ENCODE measurements around the gene ERCC1.
A peak's percentile ranks its signal among the peaks of the same experiment; 100 is the strongest.
"Not testable (repeated sequence)": the region's sequence is repeated elsewhere in the genome, so short reads cannot be mapped to it uniquely, and the experiment has no call there.

The ERCC1 gene

DNA sequence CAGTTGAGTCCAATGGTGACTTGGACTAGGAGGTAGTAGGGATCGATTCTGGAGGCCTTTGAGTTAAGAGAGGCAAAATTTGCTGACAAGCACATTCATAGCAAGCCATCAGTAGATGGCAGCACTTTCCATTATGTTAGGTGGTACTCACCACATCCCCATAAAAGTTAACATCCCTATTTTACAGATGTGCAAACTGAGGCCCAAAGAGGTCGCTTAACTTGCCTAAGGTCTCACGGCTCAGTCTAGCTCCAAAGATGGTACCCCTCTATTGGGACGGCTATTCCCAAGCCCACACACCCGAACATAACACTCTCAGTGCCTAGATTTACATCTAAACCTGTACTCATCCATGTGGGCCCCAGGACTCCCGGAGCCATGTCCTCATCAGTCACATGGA lies 22.6 kb upstream of the ERCC1 start:
- Mint-ChIP-seq H3K4me3 (no peak overlapping the region), H3K27me3 (ENCODE audit: low read depth) (peaks cover under 1% of the 10 kb centered on the region), H3K27ac (peak overlapping the region; percentile 24), H3K36me3 (ENCODE audit: low read depth) (no peaks in the 10 kb centered on the region), H3K9me3 (no peaks in the 10 kb centered on the region), H3K4me1 (ENCODE audit: low read depth) (peaks cover 33% of the 10 kb centered on the region)

DNA sequence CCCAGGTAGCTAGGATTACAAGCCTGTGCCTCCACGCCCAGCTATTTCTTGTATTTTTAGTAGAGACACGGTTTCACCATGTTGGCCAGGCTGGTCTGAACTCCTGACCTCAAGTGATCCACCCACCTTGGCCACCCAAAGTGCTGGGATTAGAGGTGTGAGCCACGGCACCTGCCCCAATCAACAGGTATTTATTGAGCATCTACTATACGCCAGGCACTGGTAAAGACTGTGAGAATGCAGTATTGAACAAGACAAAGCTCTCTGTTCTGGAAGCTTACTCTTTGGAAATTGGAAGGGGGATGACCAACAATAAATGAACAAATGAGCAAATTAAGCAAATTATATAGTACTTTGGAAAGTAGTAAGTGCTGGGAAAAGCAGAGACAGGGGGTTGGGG lies 21.4 kb upstream of the ERCC1 start:
- no peak overlapping the region for H3K27ac Mint-ChIP-seq
- H3K36me3 Mint-ChIP-seq (ENCODE audit: low read depth): no peaks in the 10 kb centered on the region
- H3K27me3 Mint-ChIP-seq (ENCODE audit: low read depth): no peaks in the 10 kb centered on the region
- H3K4me3 Mint-ChIP-seq: no peak overlapping the region
- H3K9me3 Mint-ChIP-seq: no peaks in the 10 kb centered on the region
- H3K4me1 Mint-ChIP-seq (ENCODE audit: low read depth): peaks cover 35% of the 10 kb centered on the region

DNA sequence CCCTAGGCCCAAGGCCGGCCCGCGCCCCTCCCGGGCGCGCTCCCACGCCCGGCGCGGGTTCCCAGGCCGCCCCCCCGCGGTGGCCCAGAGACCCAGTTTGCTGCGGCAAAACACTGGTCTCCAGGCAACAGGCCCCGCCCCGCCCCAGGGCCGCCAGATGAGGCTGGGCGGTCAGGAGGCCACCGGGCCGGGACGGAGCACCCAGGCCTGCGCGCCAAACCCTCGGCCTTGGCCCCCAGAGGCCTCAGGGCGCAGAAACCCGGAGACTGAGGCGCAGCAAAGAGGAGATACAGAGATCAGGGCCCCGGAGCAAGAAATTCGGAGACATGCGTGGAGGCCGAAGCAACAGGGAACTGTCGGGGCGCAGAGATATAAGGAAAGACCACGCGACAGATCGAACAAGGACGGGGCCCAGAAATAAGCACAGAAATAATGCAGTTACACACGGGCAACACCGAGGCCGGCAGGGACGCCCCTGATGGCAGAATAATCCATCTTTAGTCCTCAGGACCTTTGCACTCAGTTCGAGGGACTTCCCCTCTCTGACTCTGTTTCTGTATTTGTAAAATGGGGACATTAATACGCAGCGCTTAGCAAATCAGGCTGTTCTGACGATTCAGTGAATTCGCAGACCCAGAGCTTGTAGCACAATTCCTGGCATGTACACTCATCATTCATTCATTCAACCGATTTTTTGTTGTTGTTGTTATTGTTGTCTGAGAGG lies 20.8 kb upstream of the ERCC1 start:
- Mint-ChIP-seq H3K27me3 (ENCODE audit: low read depth) (no peaks in the 10 kb centered on the region), H3K9me3 (no peaks in the 10 kb centered on the region), H3K27ac (no peak overlapping the region), H3K4me1 (ENCODE audit: low read depth) (peaks cover 31% of the 10 kb centered on the region), H3K36me3 (ENCODE audit: low read depth) (no peaks in the 10 kb centered on the region), H3K4me3 (peak overlapping the region; percentile 14)

DNA sequence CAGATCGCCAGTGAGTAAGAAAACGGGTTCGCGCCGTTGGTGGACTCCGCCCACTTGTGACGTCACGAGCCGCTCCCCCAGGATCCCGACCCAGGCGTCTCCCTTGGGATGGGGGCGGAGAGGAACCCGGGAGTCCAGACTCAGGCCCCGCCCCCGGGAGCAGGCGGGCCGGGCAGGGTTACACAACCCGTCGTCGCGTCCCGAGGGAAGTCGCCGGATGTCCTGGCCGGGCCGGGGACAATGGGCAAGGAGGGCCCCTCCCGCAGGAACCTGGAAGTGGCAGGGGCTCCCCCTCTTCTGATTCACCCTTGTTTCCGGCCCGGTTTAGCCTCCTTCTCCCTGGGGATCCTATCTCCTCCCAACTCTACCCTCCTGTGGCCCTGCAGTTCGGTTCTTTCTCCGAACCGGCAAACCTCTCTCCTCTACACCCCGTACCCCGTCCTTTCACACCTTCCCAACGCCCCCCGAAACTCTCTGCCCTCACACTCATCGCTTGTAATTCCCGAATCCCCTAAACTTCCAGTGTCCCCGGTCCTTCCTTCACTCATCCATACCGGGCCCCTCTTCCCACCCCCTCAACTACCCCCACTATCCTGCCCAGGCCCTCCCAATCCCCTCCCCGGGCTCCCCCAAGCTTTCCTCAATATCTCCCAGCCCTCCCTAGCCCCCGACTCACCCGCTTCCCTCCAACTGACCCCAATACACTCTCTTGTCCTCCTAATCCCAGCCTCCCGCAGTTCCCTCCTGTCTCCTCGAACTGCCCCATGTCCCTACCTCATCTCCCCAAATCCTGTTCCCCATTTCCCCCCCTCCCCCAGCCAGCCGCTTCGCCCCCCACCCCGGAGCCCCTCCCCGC lies 20.0 kb upstream of the ERCC1 start:
- H3K36me3 Mint-ChIP-seq (ENCODE audit: low read depth): no peaks in the 10 kb centered on the region
- H3K27me3 Mint-ChIP-seq (ENCODE audit: low read depth): no peaks in the 10 kb centered on the region
- H3K27ac Mint-ChIP-seq: peak overlapping the region; percentile 85
- peak overlapping the region; percentile 83 for H3K4me3 Mint-ChIP-seq
- peaks cover 27% of the 10 kb centered on the region for H3K4me1 Mint-ChIP-seq (ENCODE audit: low read depth)
- no peaks in the 10 kb centered on the region for H3K9me3 Mint-ChIP-seq

DNA sequence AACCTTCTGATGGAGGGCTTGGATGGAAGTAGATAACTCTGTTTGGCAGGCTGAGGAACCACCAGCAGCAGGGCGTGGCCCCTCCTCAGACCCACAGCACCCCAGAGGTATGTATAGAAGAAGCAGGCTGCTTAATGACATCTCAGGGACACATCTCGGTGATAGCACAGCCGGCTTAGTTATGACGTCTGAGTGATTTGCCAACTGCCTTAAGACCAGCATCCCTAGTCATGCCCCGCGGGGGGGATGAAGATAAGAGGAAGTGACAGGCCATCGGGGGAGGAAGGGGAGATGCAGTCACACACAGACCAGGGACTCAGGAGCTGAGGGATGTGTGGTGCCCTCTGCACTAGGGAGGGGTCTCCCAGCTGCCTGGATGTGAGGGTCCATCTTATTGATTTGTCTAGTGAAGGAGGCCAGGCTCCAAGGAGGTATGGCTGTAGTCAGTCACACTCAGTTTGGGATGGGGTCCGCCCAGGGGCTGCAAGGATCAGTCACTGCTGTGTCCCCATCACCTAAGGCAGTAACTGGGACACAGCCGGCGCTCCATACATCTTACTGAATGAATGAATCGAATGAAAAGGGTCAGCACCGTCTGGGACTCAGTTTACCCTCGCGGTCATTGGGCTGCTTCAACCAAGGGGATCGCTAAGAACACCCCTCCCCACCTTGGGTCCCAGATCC lies 19.2 kb upstream of the ERCC1 start:
- Mint-ChIP-seq H3K4me1 (ENCODE audit: low read depth) (peaks cover 27% of the 10 kb centered on the region), H3K36me3 (ENCODE audit: low read depth) (no peaks in the 10 kb centered on the region)

DNA sequence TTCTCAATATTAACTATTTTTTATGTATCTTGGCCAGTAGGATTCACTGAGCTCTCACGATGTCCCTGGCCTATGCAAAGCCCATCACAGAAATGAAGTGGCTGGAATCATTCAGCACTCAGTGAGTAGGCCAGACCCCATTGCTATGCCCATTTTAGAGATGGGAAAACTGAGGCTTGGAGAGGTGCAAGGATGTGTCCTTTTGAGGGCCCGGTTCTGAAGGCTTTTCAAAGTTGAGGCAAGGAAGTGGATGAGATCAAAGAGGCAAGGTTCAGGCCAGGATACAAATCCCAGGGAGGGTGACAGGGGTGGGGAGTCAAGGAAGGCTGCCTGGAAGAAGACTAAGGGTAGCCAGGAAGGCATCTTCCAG lies 18.7 kb upstream of the ERCC1 start:
- Mint-ChIP-seq H3K9me3 (no peaks in the 10 kb centered on the region), H3K4me3 (peak overlapping the region; percentile 63), H3K27ac (no peak overlapping the region), H3K27me3 (ENCODE audit: low read depth) (no peaks in the 10 kb centered on the region), H3K4me1 (ENCODE audit: low read depth) (peaks cover 25% of the 10 kb centered on the region), H3K36me3 (ENCODE audit: low read depth) (no peaks in the 10 kb centered on the region)

More for the DNA sequence above, 19.2 kb upstream of the ERCC1 start:
- peak overlapping the region; percentile 46 for H3K27ac Mint-ChIP-seq
- no peaks in the 10 kb centered on the region for H3K27me3 Mint-ChIP-seq (ENCODE audit: low read depth)
- H3K9me3 Mint-ChIP-seq: no peaks in the 10 kb centered on the region
- peak overlapping the region; percentile 63 for H3K4me3 Mint-ChIP-seq

DNA sequence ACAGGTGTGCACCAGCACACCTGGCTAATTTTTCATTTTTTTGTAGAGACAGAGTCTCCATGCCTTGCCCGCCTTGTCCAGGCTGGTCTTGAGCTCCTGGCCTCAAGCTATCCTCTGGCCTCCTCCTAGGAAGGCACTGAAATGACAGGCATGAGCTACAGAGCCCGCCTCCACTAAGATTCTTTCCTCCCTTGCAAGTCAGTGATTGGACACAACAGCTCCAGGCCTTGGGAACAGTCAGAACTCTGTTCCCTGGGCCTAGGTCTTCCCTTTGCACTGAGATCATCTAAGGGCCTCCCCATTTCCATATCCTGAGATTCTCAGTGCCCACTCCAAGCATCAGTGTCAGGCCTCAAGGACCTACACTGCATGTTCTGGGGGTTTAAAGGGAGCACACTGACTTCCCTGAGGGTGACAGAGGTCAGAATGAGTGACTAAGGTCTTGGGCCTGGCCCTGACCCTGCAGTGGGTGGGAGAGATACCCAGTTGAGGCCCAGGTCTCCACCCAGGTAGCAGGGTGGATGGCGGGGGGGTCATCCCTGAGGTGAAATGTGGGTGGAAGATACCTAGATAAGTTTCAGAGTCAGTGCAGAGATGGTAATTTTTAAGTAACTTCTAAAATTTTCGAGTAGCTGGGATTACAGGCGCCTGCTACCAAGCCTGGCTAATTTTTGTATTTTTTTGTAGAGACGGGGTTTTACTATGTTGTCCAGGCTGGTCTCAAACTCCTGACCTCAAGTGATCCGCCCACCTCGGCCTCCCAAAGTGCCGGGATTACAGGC lies 17.3 kb upstream of the ERCC1 start:
- Mint-ChIP-seq H3K4me1 (ENCODE audit: low read depth) (peaks cover 23% of the 10 kb centered on the region), H3K36me3 (ENCODE audit: low read depth) (no peaks in the 10 kb centered on the region)

DNA sequence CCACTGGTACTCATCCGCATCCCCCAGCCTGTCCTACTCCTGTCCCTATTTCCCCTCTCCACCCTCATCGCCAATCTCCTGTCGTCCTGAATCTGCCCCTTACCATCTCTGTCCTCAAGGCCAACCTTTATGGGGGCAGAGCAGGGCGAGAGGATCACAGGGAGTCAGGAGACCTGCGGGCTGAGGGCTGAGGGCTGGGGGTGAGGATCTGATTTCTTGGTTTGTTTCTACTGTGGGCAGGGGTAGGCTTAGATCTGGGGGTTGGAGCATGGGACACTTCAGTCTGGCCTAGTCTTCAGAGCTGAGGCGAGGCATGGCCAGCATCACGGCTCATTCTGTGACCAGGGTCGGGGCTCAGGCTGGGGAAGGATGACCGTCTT lies 16.5 kb upstream of the ERCC1 start:
- H3K27me3 Mint-ChIP-seq (ENCODE audit: low read depth): no peaks in the 10 kb centered on the region
- no peaks in the 10 kb centered on the region for H3K36me3 Mint-ChIP-seq (ENCODE audit: low read depth)
- peaks cover 23% of the 10 kb centered on the region for H3K4me1 Mint-ChIP-seq (ENCODE audit: low read depth)
- H3K4me3 Mint-ChIP-seq: peak overlapping the region; percentile 72
- H3K27ac Mint-ChIP-seq: peak overlapping the region; percentile 80
- H3K9me3 Mint-ChIP-seq: no peaks in the 10 kb centered on the region

More for the DNA sequence above, 17.3 kb upstream of the ERCC1 start:
- Mint-ChIP-seq H3K27ac (peak overlapping the region; percentile 80), H3K4me3 (peak overlapping the region; percentile 72), H3K27me3 (ENCODE audit: low read depth) (no peaks in the 10 kb centered on the region), H3K9me3 (no peaks in the 10 kb centered on the region)

DNA sequence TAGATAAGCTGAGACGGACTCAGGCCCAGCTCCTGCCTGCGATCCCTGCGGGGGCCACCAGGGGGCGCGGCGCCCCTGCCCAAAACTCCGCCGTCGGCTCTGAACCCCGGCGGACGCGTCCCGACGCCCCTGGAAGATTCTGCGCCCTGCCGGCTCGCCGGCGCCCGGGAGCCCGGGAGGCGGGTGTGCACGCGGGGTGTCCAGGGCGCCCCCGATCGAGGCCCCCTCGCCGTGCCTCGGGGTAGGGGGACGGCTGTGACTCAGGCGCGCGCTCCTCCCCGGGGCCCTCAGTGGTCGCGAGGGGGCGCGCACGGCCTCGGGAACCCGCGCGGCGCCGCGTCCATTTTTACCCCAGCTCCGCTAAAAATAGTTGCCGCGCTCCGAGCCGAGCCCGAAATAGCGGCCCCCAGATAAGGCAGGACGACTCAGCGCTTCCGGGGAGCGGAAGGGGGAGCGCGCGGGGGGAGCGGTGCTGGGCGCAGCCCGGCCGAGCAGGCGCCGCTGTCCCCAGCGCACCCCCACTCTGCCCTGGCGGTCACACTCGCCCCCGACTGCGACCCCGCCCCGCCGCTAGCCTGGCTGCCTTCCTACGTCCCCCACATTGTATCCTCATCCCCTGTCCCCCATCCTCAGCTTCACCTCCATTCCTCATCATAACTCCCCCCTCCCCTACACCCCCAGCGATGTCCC lies 16.0 kb upstream of the ERCC1 start:
- Mint-ChIP-seq H3K9me3 (no peaks in the 10 kb centered on the region), H3K27ac (peak overlapping the region; percentile 80), H3K27me3 (ENCODE audit: low read depth) (no peaks in the 10 kb centered on the region), H3K4me3 (peak overlapping the region; percentile 72), H3K36me3 (ENCODE audit: low read depth) (no peaks in the 10 kb centered on the region), H3K4me1 (ENCODE audit: low read depth) (peaks cover 23% of the 10 kb centered on the region)

DNA sequence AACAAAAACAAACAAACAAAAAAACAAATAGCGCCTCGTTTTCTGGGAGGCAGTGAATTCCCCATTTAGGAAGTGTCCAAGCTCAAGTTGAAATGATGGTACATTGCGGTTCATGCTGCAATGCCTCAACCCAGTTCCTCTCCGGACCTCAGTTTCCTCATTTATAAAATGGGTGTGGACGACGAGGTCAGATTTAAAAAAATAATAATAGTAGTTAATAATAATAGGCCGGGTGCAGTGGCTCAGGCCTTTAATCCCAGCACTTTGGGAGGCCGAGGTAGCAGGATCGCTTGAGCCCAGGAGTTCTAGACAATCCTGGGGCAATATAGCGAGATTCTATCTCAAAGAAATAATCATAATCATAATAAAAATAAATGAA lies 15.5 kb upstream of the ERCC1 start:
- Mint-ChIP-seq H3K9me3 (no peaks in the 10 kb centered on the region), H3K36me3 (ENCODE audit: low read depth) (no peaks in the 10 kb centered on the region), H3K4me1 (ENCODE audit: low read depth) (peaks cover 23% of the 10 kb centered on the region), H3K27ac (no peak overlapping the region), H3K4me3 (no peak overlapping the region), H3K27me3 (ENCODE audit: low read depth) (no peaks in the 10 kb centered on the region)

DNA sequence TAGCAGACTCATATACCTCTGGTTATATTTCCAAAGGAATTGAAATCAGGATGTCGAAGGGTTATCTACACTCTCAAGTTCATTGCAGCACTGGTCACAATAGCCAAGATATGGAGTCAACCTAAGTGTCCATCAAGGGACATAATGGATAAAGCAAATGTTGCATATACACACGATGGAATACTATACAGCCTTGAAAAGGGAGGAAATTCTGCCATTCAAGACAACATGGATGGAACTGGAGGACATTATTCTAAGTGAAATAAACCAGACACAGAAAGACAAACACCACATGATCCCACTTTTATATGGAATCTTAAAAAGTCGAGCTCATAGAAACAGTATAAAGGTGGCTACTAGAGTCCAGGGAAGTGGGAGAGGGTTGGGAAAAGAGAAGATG lies 13.6 kb upstream of the ERCC1 start:
- no peaks in the 10 kb centered on the region for H3K27me3 Mint-ChIP-seq (ENCODE audit: low read depth)
- H3K4me1 Mint-ChIP-seq (ENCODE audit: low read depth): peaks cover 10% of the 10 kb centered on the region
- H3K27ac Mint-ChIP-seq: no peak overlapping the region
- H3K36me3 Mint-ChIP-seq (ENCODE audit: low read depth): no peaks in the 10 kb centered on the region
- H3K9me3 Mint-ChIP-seq: no peaks in the 10 kb centered on the region
- no peak overlapping the region for H3K4me3 Mint-ChIP-seq

DNA sequence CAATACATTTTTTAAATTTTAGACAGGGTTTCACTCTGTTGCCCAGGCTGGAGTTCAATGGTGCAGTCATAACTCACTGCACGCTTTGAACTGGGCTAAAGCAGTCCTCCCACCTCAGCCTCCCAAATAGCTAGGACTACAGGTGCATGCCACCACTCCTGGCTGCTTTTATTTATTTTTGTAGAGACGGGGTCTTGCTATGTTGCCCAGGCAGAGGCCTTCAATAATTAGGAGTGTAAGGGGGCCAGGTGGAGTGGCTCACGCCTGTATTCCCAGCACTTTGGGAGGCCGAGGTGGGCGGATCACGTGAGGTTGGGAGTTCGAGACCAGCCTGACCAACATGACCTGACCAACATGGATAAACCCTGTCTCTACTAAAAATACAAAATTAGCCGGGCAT lies 8.8 kb upstream of the ERCC1 start:
- not testable (repeated sequence) for H3K9me3 Mint-ChIP-seq; H3K4me3 Mint-ChIP-seq; H3K36me3 Mint-ChIP-seq (ENCODE audit: low read depth); H3K4me1 Mint-ChIP-seq (ENCODE audit: low read depth); H3K27ac Mint-ChIP-seq
- peaks cover 19% of the 10 kb centered on the region for H3K27me3 Mint-ChIP-seq (ENCODE audit: low read depth)

DNA sequence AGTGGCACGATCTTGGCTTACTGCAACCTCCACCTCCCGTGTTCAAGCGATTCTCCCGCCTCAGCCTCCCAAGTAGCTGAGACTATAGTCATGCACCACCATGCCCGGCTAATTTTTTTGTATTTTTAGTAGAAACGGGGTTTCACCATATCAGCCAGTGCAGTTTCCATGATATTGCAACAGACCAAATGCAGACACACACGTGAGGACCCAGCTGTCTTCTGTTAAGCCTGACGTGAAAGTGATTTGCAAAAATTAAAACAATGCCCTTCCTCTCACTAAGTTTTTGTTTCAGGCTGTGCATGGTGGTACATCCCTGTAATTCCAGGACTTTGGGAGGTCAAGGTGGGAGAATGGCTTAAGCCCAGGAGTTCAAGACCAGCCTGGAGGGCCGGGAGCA lies 7.3 kb upstream of the ERCC1 start:
- peaks cover 19% of the 10 kb centered on the region for H3K27me3 Mint-ChIP-seq (ENCODE audit: low read depth)
- H3K4me1 Mint-ChIP-seq (ENCODE audit: low read depth); H3K36me3 Mint-ChIP-seq (ENCODE audit: low read depth); H3K4me3 Mint-ChIP-seq; H3K9me3 Mint-ChIP-seq; H3K27ac Mint-ChIP-seq: not testable (repeated sequence)

DNA sequence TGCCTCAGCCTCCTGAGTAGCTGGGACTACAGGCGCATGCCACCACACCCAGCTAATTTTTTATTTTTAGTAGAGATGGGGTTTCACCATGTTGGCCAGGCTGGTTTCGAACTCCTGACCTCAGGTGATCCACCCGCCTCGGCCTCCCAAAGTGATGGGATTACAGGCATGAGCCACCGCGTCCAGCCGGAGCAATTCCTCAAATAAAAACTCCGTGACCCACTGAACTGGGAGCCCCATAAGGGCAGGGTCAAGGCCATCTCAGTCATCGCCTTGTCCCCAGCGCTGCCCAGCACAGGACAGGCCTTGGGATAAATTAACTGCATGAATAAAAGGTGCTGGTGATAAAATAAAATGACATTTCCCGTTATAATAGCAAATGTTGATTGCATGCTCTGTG lies 6.2 kb upstream of the ERCC1 start:
- not testable (repeated sequence) for H3K4me3 Mint-ChIP-seq; H3K9me3 Mint-ChIP-seq; H3K27ac Mint-ChIP-seq; H3K36me3 Mint-ChIP-seq (ENCODE audit: low read depth)
- peaks cover 19% of the 10 kb centered on the region for H3K27me3 Mint-ChIP-seq (ENCODE audit: low read depth)
- peaks cover 12% of the 10 kb centered on the region for H3K4me1 Mint-ChIP-seq (ENCODE audit: low read depth)

Data from T-helper 1 cell treated with Interleukin-12 subunit alpha and Interleukin-12 subunit beta and Interleukin-4 antibody, amounts not matched to agents 30 μg/mL and 1 μg/mL, for 36 hours (primary cell).